Keratinocyte (primary cell): Measurements from ENCODE around the gene ZSWIM2. TPM values are rescaled to one million over a fixed set of nuclear protein-coding genes. Genes with fewer than 3 reads are reported as not detected.

Experiments
- DNase-seq: peaks from one replicate; pipeline ENCODE4 v3.0.0-alpha.2; 2011; ENCODE audit warnings: low read depth, missing footprints, low spot score
- FAIRE-seq: peaks from 2 replicates; lab custom pipeline; 2011; peaks lifted over from hg19 to GRCh38; lab: Jason Lieb, UNC
- H2AFZ ChIP-seq: 2 replicates; pipeline ENCODE4 v1.6.0; 2012; ENCODE audit warnings: low read length, control low read depth, inconsistent platforms; ENCODE audit not compliant: control insufficient read depth
- H3K27ac ChIP-seq: 2 replicates; pipeline ENCODE4 v1.5.1; 2011; ENCODE audit warnings: low read length; ENCODE audit not compliant: control insufficient read depth, insufficient read depth
- H3K27me3 ChIP-seq: 3 replicates; pipeline ENCODE4 v1.6.0; 2011; ENCODE audit warnings: low read length; ENCODE audit not compliant: control insufficient read depth, insufficient read depth; ENCODE audit errors: extremely low read depth
- H3K36me3 ChIP-seq, 2 experiments: 2 replicates in 1 of 2; 3 replicates in 1 of 2; pipeline ENCODE4 v1.5.1; 2011; ENCODE audit warnings: low read length in 2 of 2, mild to moderate bottlenecking in 1 of 2; ENCODE audit not compliant: control insufficient read depth in 2 of 2, insufficient read depth in 2 of 2; ENCODE audit errors: extremely low read depth in 1 of 2
- H3K4me1 ChIP-seq: 3 replicates; pipeline ENCODE4 v1.5.1; 2011; ENCODE audit warnings: low read length; ENCODE audit not compliant: control insufficient read depth, insufficient read depth; ENCODE audit errors: extremely low read depth
- H3K4me2 ChIP-seq: 3 replicates; pipeline ENCODE4 v1.6.0; 2011; ENCODE audit warnings: low read depth, low read length; ENCODE audit not compliant: control insufficient read depth, insufficient read depth; ENCODE audit errors: extremely low read depth
- H3K4me3 ChIP-seq, 3 experiments: fragments of 200-600 bp in 1 of 3; sonication (generic) in 1 of 3; 2 replicates in 2 of 3; 3 replicates in 1 of 3; pipeline ENCODE4 v1.5.1; 2011 to 2016; ENCODE audit warnings: low read length in 3 of 3, mild to moderate bottlenecking in 3 of 3, control low read depth in 2 of 3, inconsistent platforms in 1 of 3, low read depth in 1 of 3, mixed read lengths in 1 of 3, mixed run types in 1 of 3, moderate library complexity in 1 of 3; ENCODE audit not compliant: control insufficient read depth in 2 of 3, insufficient read depth in 2 of 3; ENCODE audit errors: extremely low read depth in 1 of 3
- H3K79me2 ChIP-seq: 2 replicates; pipeline ENCODE4 v1.6.0; 2012; ENCODE audit warnings: low read length; ENCODE audit not compliant: control insufficient read depth, insufficient read depth
- H3K9ac ChIP-seq: 3 replicates; pipeline ENCODE4 v1.6.0; 2011; ENCODE audit warnings: low read length; ENCODE audit not compliant: control insufficient read depth, insufficient read depth; ENCODE audit errors: extremely low read depth
- H3K9me1 ChIP-seq: 3 replicates; pipeline ENCODE4 v1.6.0; 2011; ENCODE audit warnings: low read length; ENCODE audit not compliant: control insufficient read depth, insufficient read depth; ENCODE audit errors: extremely low read depth
- H3K9me3 ChIP-seq: 2 replicates; pipeline ENCODE4 v1.5.1; 2012; ENCODE audit warnings: low read depth, low read length; ENCODE audit not compliant: control insufficient read depth
- H4K20me1 ChIP-seq: 3 replicates; pipeline ENCODE4 v1.6.0; 2011; ENCODE audit warnings: low read length; ENCODE audit not compliant: control insufficient read depth, insufficient read depth; ENCODE audit errors: extremely low read depth
- EZH2 ChIP-seq: IDR thresholded peaks from one replicate; pipeline ENCODE4 v1.6.1; 2012; ENCODE audit warnings: inconsistent platforms, mild to moderate bottlenecking, low read length, moderate library complexity
- dilution Hi-C: fragments of 300-500 bp; cut with MboI; formaldehyde crosslinking; loops from one replicate; pipeline ENCODE4 v1.7.0; 2020; ENCODE audit warnings: low sequenced_read_pairs; ENCODE audit not compliant: extremely low pct_ligation_motif_present
- polyA plus RNA-seq, 5 experiments: library from polyadenylated mRNA; depleted of rRNA in 3 of 5; stranded (reverse) in 3 of 5; stranded (forward) in 1 of 5; unstranded in 1 of 5; fragments of >200 nt; gene quantifications; 1 replicate in 1 of 5; 2 replicates in 3 of 5; 3 replicates in 1 of 5; pipeline versions ENCODE4 v1.2.1 to v1.2.3, GENCODE V29; 2011 to 2012; ENCODE audit warnings: missing spikeins in 2 of 5, low read depth in 1 of 5, low replicate concordance in 1 of 5
- TF ChIP-seq, protein P1 (sequence below), 3 experiments: IDR thresholded peaks in 1 of 3; conservative IDR thresholded peaks in 1 of 3; optimal IDR thresholded peaks in 1 of 3; 2 replicates in 2 of 3; 3 replicates in 1 of 3; pipeline versions ENCODE3 to v1.5.1; 2011; ENCODE audit warnings: low read length in 3 of 3, mild to moderate bottlenecking in 3 of 3, moderate library complexity in 2 of 3, control low read depth in 1 of 3, inconsistent platforms in 1 of 3; ENCODE audit not compliant: insufficient read depth in 2 of 3; ENCODE audit errors: extremely low read depth in 1 of 3

The ZSWIM2 gene
- polyA plus RNA-seq, 1 donor (not counting 4 experiments of a cell fraction or from before 2014, with no cell fraction given) = not detected

DNA sequence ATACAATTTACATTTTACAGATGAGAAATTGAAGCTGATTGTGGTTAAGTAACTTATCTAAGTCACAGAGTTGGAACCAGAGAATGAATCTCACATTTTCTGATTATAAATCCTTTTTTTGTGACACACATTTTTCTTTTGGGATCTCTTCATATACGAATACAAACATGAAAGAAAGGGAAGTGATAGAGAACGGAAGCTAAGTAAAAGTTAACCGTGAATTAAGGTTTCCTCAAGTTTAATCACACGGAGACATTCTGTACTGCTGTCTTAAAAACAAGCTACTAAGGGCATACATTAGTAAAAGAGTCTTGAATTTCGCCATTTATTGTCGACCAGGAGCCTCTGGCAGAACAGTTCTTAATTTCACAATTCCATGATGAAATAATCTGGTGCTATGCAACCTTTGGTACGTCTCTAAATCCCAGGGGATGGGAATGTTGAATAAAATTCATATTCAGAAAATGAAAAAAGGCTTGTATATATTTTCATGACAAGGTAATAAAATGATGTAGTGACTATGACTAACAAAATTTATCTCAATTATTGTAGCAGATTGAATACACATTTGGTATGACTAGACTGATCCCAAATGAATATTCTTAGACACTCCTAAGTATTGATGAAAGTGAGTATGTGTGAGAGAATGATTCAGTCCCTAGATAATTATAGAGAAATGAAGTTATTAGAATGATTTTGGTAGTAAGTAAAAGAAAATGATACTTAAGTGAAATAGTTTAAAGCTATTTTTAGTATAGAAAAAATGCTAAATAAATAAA lies 40.3 kb upstream of the ZSWIM2 start:
- Histone ChIP-seq H3K9ac (no peak overlapping the region), H4K20me1 (no peaks in the 10 kb centered on the region), H3K4me1 (no peaks in the 10 kb centered on the region), H3K4me3 (no peak overlapping the region), H3K4me2 (no peak overlapping the region), H3K9me3 (no peaks in the 10 kb centered on the region), H3K27ac (no peak overlapping the region), H3K9me1 (no peaks in the 10 kb centered on the region), H3K79me2 (no peaks in the 10 kb centered on the region), H3K27me3 (no peaks in the 10 kb centered on the region), H2AFZ (no peak overlapping the region), H3K36me3 (no peaks in the 10 kb centered on the region)
- TF ChIP-seq, protein P1, sequence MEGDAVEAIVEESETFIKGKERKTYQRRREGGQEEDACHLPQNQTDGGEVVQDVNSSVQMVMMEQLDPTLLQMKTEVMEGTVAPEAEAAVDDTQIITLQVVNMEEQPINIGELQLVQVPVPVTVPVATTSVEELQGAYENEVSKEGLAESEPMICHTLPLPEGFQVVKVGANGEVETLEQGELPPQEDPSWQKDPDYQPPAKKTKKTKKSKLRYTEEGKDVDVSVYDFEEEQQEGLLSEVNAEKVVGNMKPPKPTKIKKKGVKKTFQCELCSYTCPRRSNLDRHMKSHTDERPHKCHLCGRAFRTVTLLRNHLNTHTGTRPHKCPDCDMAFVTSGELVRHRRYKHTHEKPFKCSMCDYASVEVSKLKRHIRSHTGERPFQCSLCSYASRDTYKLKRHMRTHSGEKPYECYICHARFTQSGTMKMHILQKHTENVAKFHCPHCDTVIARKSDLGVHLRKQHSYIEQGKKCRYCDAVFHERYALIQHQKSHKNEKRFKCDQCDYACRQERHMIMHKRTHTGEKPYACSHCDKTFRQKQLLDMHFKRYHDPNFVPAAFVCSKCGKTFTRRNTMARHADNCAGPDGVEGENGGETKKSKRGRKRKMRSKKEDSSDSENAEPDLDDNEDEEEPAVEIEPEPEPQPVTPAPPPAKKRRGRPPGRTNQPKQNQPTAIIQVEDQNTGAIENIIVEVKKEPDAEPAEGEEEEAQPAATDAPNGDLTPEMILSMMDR (optimal IDR thresholded peaks at IDR 0.05 in 1 of 3, IDR thresholded peaks at IDR 0.05 in 1 of 3, conservative IDR thresholded peaks at IDR 0.05 in 1 of 3; ENCODE audit: extremely low read depth in 1 of 3, insufficient read depth in 2 of 3, low read length in 3 of 3) = no peak
- no peak for TF ChIP-seq EZH2
- dilution Hi-C loops = no loop called here
- DNase-seq (no peak), FAIRE-seq (no peak)

DNA sequence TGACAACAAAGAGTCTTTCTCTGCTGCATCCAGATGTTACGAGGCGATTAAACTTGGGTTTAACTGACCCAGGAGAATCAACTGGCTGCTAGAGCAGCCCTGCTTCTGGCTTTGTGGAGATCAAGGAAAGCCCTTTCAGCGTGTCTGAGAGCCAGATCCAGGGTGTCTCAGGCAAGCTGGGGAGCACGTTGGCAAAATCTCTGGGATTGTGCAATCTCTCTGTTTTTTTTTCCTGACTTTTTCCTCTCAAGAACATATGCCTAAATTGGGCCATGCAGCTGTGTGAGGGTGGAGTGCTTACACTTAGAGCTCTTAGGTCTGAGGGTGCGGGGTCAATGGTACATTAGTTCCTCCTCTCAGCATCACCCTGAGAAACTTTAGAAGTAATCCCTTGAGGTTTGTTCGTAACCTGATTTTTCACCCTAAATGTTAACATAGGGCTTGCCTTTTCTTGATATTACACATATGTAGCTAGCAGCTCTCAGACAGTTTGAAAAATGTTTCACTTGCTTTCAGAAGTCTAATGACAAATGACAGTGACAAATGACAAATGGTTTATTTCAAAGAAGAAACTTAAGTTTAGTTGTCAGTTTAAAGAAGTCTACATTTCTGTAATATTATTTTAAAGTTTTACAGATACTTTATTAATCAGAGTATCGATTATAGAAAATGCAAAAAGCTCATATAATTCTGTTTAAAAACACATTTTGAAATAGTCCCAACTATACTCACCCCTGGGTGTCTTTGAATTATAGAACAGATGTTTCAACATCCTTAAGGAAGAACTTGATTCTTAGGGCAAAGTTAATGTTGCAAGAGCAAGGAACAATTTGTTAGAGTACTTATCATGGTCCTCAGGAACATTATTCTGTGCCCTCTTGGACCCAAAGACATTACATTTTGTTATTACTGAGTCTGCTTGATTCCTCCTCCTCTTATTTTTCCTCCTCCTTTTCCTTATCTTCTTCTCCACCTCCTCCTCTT lies 38.4 kb upstream of the ZSWIM2 start:
- Histone ChIP-seq H2AFZ (no peak overlapping the region), H3K9ac (no peak overlapping the region), H3K36me3 (no peaks in the 10 kb centered on the region), H3K27me3 (no peaks in the 10 kb centered on the region), H3K4me1 (no peaks in the 10 kb centered on the region), H3K9me1 (no peaks in the 10 kb centered on the region), H3K9me3 (no peaks in the 10 kb centered on the region), H4K20me1 (no peaks in the 10 kb centered on the region), H3K4me2 (no peak overlapping the region), H3K79me2 (no peaks in the 10 kb centered on the region), H3K27ac (no peak overlapping the region), H3K4me3 (no peak overlapping the region)
- no peak for DNase-seq
- TF ChIP-seq, protein P1 (optimal IDR thresholded peaks at IDR 0.05 in 1 of 3, IDR thresholded peaks at IDR 0.05 in 1 of 3, conservative IDR thresholded peaks at IDR 0.05 in 1 of 3; ENCODE audit: extremely low read depth in 1 of 3, insufficient read depth in 2 of 3, low read length in 3 of 3) = no peak
- TF ChIP-seq EZH2 = no peak
- dilution Hi-C loops = no loop called here
- no peak for FAIRE-seq
